ENCODE measurements around the gene LUC7L2.

DNA sequence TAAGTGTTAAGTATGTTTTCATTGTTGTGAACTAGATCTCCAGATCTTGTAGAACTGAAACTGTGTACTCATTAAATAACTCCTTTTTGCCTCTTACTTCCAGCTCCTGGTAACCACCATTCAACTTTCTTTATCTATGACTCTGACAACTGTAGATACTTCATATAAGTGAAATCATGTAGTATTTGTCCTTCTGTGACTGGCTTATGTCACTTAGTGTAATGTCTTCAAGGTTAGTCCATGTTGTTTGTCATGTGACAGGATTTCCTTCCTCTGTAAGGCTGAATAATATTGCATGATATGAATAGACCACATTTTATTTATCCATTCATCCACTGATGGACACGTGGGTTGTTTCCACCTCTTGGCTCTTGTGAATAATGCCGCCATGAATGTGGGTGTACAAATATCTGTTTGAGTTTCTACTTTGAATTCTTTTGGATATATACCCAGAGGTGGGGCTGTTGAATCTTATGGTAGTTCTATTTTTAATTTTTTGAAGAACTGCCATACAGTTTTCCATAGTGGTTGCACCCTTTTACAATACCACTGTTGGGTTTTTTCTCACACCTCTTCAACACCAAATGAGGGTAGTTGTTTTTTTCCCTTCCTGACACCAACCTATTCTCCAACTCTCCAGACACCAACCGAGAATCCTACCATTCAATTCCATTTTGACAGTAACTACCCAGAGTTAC lies 29.2 kb upstream of the LUC7L2 start:
- TF ChIP-seq EP300 (IDR thresholded peaks at IDR 0.05) (no peak), CTCF (IDR thresholded peaks at IDR 0.05) (no peak)
